Ovary (tissue), 9 donors: ENCODE data around the gene QRSL1. TPM values are rescaled to one million over a fixed set of nuclear protein-coding genes. Genes with fewer than 3 reads are reported as not detected.

Source experiments
- DNase-seq, 5 donors: peaks; one replicate each; pipeline ENCODE4 v3.0.0-alpha.2; 2019 to 2020
- H3K27ac ChIP-seq, 2 donors: fragments of 200-600 bp; one replicate each; pipeline versions ENCODE4 v1.5.1 to v1.8.0; 2019 to 2022
- H3K27me3 ChIP-seq: fragments of 200-600 bp; one replicate; pipeline ENCODE4 v1.8.0; 2022
- H3K36me3 ChIP-seq: fragments of 200-600 bp; sonication (generic); one replicate; pipeline ENCODE4 v1.5.1; 2019
- H3K4me1 ChIP-seq: one replicate; pipeline ENCODE4 v1.8.1; 2013; ENCODE audit warnings: mild to moderate bottlenecking, moderate library complexity; ENCODE audit not compliant: insufficient read depth
- H3K4me3 ChIP-seq: fragments of 200-600 bp; sonication (generic); one replicate; pipeline ENCODE4 v1.5.1; 2017
- H3K9me3 ChIP-seq, 2 donors: fragments of 200-600 bp in 1 of 2; sonication (generic) in 1 of 2; one replicate each; pipeline versions ENCODE4 v1.5.1 to v1.8.1; 2013 to 2019; ENCODE audit warnings: mild to moderate bottlenecking in 1 of 2, moderate library complexity in 1 of 2
- EP300 ChIP-seq: sonication (generic); formaldehyde crosslinking; IDR thresholded peaks from one replicate; pipeline ENCODE4 v1.6.1; 2017; ENCODE audit warnings: antibody characterized with exemption
- POLR2A ChIP-seq: fragments of 450-650 bp; IDR thresholded peaks from one replicate; pipeline ENCODE4 v1.6.1; 2017; ENCODE audit warnings: antibody characterized with exemption, mild to moderate bottlenecking, moderate library complexity
- WGBS, 3 donors: extraction: QIAGEN DNeasy Blood & Tissue Kit in 1 of 3; methylation state at CpG; one replicate each; pipeline versions ENCODE4 v1.1.5 to v1.1.7; 2013 to 2017; 5-methylcytosine and 5-hydroxymethylcytosine counted together
- intact Hi-C, 4 donors: fragments of 100-400 bp; cut with DNase I; formaldehyde crosslinking; loops; one replicate each; pipeline versions ENCODE4 v1.11.0 to v1.15.1; 2022 to 2023
- polyA plus RNA-seq, 2 donors: library from polyadenylated mRNA; stranded (reverse); fragments of 200-250 nt in 1 of 2; fragments of 350-450 nt in 1 of 2; fragmentation: Illumina TruSeq in 1 of 2; extraction: RNeasy Lipid Tissue Mini Kit (QIAGEN cat#74804) in 1 of 2; gene quantifications; one replicate each; pipeline ENCODE4 v1.2.3, GENCODE V29; 2013 to 2014
- total RNA-seq, 7 donors: library from RNA; depleted of rRNA in 2 of 7; stranded (reverse); fragments of >200 nt in 2 of 7; fragmentation: NEBNext Ultra II Directional in 3 of 7; extraction: Animal tissue kit (Norgen Biotek cat#: 25700) in 3 of 7; gene quantifications; one replicate each; pipeline versions ENCODE4 v1.1.0 to v1.2.4, GENCODE V29; 2016 to 2023
- TF ChIP-seq, protein P1 (sequence below), 3 donors: fragments of 450-650 bp in 2 of 3; fragments of 200-600 bp in 1 of 3; IDR thresholded peaks; one replicate each; pipeline versions ENCODE4 v1.5.1 to v1.8.0; 2016 to 2022; ENCODE audit warnings: antibody characterized with exemption in 3 of 3, mild to moderate bottlenecking in 1 of 3
- donor health status: DM: no; HTN: no; CAD: no; lungs with moderate emphysema.
- donor health status: DM: no; HTN: no; CAD: no.
- donor health status: Bipolar disorder and iron deficiency.
- donor health status: DM: yes; HTN: yes; CAD: no.
- donor health status: DM: no; HTN: no; CAD: no.
- donor health status: DM: yes; HTN: yes; CAD: no.

Gene QRSL1
- total and polyA plus RNA-seq, 9 donors = 6.4 to 15.7 (median 8.6) TPM

DNA sequence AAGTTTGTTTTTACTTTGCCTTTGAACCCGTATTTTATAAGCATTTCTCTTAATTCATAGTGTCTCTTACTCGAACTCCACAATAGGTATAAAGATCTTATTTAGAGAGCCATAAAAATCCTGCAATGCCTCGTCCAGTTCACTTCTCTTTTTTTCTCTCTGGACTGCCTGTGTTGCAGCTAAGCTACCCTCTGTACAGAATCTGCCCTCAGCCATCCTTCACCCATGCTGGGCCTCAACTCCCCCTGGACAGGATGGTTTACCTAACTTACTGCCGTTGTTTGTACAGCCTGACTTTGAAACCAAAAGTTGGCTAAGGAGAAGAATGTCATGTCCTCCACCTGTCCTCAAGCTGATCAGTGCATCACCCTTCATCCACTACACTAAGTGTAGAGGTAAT lies 10.4 kb downstream of the QRSL1 start:
- Histone ChIP-seq H3K4me1 (no peaks in the 10 kb centered on the region), H3K36me3 (no peaks in the 10 kb centered on the region), H3K27me3 (no peaks in the 10 kb centered on the region), H3K27ac (no peak overlapping the region), H3K9me3 (no peaks in the 10 kb centered on the region), H3K4me3 (no peak overlapping the region)
- TF ChIP-seq POLR2A (no peak), EP300 (no peak)
- TF ChIP-seq, protein P1, sequence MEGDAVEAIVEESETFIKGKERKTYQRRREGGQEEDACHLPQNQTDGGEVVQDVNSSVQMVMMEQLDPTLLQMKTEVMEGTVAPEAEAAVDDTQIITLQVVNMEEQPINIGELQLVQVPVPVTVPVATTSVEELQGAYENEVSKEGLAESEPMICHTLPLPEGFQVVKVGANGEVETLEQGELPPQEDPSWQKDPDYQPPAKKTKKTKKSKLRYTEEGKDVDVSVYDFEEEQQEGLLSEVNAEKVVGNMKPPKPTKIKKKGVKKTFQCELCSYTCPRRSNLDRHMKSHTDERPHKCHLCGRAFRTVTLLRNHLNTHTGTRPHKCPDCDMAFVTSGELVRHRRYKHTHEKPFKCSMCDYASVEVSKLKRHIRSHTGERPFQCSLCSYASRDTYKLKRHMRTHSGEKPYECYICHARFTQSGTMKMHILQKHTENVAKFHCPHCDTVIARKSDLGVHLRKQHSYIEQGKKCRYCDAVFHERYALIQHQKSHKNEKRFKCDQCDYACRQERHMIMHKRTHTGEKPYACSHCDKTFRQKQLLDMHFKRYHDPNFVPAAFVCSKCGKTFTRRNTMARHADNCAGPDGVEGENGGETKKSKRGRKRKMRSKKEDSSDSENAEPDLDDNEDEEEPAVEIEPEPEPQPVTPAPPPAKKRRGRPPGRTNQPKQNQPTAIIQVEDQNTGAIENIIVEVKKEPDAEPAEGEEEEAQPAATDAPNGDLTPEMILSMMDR (IDR thresholded peaks at IDR 0.05) = no peak
- DNase-seq = no peak
- 82 to 83% (median 82%) methylated on average over 4 of the region's 4 CpGs for WGBS, 3 donors
- intact Hi-C loops = no loop called here

DNA sequence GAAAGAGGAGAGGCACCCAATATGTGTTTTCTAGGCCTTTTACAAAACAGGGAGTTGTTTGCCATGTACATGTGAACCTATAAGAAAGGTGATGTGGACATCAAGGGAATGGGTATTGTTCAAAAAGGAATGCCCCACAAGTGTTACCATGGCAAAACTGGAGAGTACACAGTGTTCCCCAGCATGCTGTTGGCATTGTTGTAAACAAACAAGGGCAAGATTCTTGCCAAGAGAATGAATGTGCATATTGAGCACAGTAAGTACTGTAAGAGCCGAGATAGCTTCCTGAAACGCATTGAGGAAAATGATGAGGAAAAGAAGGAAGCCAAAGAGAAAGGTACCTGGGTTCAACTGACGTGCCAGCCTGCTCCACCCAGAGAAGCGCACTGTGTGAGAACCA lies 13.1 kb downstream of the QRSL1 start:
- Histone ChIP-seq H3K4me1 (no peaks in the 10 kb centered on the region), H3K9me3 (no peaks in the 10 kb centered on the region), H3K27me3 (no peaks in the 10 kb centered on the region), H3K27ac (no peak overlapping the region), H3K4me3 (no peak overlapping the region), H3K36me3 (no peaks in the 10 kb centered on the region)
- 90 to 97% (median 96%) methylated on average over 4 of the region's 4 CpGs for WGBS, 3 donors
- TF ChIP-seq POLR2A (no peak), EP300 (no peak)
- TF ChIP-seq, protein P1 (IDR thresholded peaks at IDR 0.05) = no peak
- DNase-seq = no peak
- intact Hi-C loops = no loop called here

DNA sequence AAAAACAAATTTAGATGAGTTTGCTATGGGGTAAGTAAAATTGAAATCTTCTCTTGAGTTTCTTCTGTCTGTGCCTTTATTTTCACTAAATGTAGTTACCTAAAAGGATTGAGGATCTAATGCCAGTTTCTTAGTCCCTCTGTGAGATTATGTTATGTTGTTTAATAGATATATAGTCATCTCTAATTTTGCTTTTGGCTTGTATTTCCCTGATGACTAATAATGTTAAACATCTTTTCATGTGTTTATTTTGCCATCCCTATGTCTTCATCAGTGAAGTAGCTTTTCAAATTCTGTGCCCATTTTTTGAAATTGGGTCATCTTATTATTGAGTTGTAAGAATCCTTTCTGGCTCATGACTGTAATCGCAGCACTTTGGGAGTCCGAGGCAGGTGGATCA lies 13.7 kb downstream of the QRSL1 start:
- 75 to 100% (median 98%) methylated on average over 2 of the region's 2 CpGs for WGBS, 3 donors
- no peak for DNase-seq
- TF ChIP-seq, protein P1 (IDR thresholded peaks at IDR 0.05) = no peak
- TF ChIP-seq EP300 (no peak), POLR2A (no peak)
- Histone ChIP-seq H3K4me3 (no peak overlapping the region), H3K9me3 (no peaks in the 10 kb centered on the region), H3K27me3 (no peaks in the 10 kb centered on the region), H3K4me1 (no peaks in the 10 kb centered on the region), H3K36me3 (no peaks in the 10 kb centered on the region), H3K27ac (no peak overlapping the region)
- intact Hi-C loops = no loop called here

DNA sequence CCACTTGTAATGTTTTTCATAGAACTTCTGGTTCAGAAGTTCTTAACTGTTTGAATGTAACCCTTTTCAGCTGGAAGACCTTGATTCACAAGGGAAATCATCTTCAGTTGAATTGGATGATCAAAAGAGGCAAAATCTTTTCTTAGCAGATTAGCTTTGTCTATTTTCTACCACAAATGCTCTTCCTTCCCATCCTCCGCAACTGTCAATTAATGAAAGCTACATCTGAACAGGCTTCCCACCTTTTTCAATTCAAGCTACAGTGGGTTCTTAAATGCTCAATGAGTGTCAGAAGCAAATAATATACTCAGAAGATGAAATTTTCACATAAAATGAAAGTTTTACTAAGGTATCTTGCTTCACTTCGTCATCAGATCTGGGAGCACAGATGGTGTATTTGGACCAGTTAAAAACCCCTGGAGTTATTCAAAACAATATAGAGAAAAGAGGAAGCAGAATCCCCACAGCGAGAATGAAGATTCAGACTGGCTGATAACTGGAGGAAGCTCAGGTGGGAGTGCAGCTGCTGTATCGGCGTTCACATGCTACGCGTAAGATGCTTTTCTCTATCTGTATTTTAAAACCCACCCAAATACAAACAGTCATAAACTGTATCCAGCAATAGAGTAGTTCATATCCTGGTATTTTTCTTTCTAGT lies 19.4 kb downstream of the QRSL1 start:
- Histone ChIP-seq H3K36me3 (no peaks in the 10 kb centered on the region), H3K9me3 (no peaks in the 10 kb centered on the region), H3K4me1 (no peaks in the 10 kb centered on the region), H3K27ac (no peak overlapping the region), H3K27me3 (no peaks in the 10 kb centered on the region), H3K4me3 (no peak overlapping the region)
- 95 to 96% (median 95%) methylated on average over 7 of the region's 7 CpGs for WGBS, 3 donors
- TF ChIP-seq POLR2A (no peak), EP300 (no peak)
- TF ChIP-seq, protein P1 (IDR thresholded peaks at IDR 0.05) = no peak
- no peak for DNase-seq
- intact Hi-C loops = no loop called here
